Astrocyte of the cerebellum (primary cell): Measurements from ENCODE around the gene SNX17.
"Not testable (repeated sequence)": the region's sequence is repeated elsewhere in the genome, so short reads cannot be mapped to it uniquely, and the experiment has no call there.

Experiments
- DNase-seq: peaks from one replicate; pipeline ENCODE4 v3.0.0-alpha.2; 2011; ENCODE audit warnings: low read depth
- H3K4me3 ChIP-seq: 2 replicates; pipeline ENCODE4 v1.5.1; 2011; ENCODE audit warnings: mild to moderate bottlenecking, low read depth, low read length, moderate library complexity
- CTCF ChIP-seq: IDR thresholded peaks from 2 replicates; pipeline ENCODE4 v1.5.1; 2012; ENCODE audit warnings: low read length, low read depth, moderate library complexity, mild to moderate bottlenecking; ENCODE audit errors: missing control alignments
- in situ Hi-C: cut with HindIII; loops from 2 replicates; pipeline ENCODE4 v1.10.0; 2017; ENCODE audit warnings: low sequenced_read_pairs

The SNX17 gene

GRCh38 chr2:27412419-27413152, 42.2 kb downstream of the SNX17 start:
- H3K4me3 ChIP-seq: no peak overlapping the region
- TF ChIP-seq CTCF: no peak
- no peak for DNase-seq
- in situ Hi-C loops: no loop called here

DNA sequence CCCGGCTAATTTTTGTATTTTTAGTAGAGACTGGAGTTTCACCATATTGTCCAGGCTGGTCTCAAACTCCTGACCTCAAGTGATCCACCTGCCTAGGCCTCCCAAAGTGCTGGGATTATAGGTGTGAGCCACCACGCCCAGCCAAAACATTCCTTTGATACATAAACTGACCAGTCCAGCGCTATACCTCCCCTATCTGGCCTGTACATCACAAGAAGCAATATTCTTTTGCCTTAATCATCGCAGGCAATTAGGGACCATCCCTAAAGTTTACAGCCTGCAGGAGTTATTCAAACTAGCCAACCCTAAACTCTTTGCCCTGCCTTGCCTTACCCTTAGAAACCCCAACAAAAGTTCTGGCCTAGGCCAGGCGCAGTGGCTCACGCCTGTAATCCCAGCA, 45.7 kb downstream of the SNX17 start:
- TF ChIP-seq CTCF: no peak
- in situ Hi-C loops: no loop called here

DNA sequence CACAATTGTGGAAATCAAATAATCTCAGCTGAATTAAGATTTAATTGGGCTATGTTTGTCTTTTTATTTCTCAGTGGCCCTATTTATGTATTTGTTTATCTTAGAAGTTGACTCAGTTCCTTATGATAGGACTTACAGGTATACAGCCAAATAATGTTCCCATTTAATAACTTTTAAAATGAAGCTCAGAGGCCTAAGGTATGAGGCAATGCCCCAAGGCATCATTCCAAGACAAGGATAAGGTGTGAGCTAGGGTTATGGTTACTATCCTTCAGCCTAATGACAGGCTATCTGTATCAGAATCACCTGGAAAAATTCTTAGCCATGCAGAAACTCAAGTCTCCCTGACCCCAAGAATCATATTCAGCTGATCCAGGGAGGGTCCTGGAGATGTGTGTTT, 50.6 kb downstream of the SNX17 start:
- no peak overlapping the region for H3K4me3 ChIP-seq
- in situ Hi-C loops: no loop called here
- DNase-seq: no peak
- TF ChIP-seq CTCF: no peak

More for the DNA sequence above, 45.7 kb downstream of the SNX17 start:
- DNase-seq: no peak
- H3K4me3 ChIP-seq: no peak overlapping the region

- no peak for DNase-seq
- no peak for TF ChIP-seq CTCF
- in situ Hi-C loops: no loop called here
- no peak overlapping the region for H3K4me3 ChIP-seq
These were observed 51.3 kb downstream of the SNX17 start for GRCh38 chr2:27421660-27422250.

DNA sequence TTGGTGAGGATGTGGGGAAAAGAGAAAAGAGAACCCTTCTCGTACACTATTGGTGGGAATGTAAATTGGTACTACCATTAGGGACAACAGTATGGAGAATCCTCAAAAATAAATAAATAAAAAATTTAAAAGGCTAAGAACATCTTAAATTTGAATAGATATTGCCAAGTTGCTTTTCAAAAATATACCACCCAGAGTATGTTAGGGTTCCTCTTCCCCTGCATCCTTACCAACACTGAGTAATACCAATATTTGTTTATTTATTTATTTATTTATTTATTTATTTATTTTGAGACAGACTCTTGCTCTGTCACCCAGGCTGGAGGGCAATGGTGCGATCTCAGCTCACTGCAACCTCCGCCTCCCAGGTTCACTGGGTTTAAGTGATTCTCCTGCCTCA, 52.5 kb downstream of the SNX17 start:
- DNase-seq: no peak
- no peak overlapping the region for H3K4me3 ChIP-seq
- in situ Hi-C loops: no loop called here
- TF ChIP-seq CTCF: no peak

DNA sequence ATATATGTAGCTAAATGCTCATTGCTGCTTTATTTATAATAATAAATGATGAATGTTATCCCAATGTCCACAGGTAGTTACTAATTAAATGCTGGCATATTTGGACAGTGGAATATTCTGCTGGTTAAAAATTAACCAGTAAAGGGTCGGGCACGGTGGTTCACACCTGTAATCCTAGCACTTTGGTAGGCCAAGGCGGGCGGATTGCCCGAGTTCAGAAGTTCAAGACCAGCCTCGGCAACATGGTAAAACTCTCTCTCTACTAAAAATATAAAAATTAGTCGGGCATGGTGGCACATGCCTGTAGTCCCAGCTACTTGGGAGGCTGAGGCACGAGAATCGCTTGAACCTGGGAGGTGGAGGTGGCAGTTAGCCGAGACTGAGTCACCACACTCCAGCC, 54.6 kb downstream of the SNX17 start:
- DNase-seq, in situ Hi-C loops, H3K4me3 ChIP-seq: not testable (repeated sequence)
